HepG2 (cell line): ENCODE measurements around the gene ACAT2. TPM values are rescaled to one million over a fixed set of nuclear protein-coding genes. Genes with fewer than 3 reads are reported as not detected.

Source experiments
- BORCS8-MEF2B ChIP-seq: sonication (generic); formaldehyde crosslinking; IDR thresholded peaks from 2 replicates; pipeline ENCODE4 v1.8.0; 2022; ENCODE audit warnings: mild to moderate bottlenecking, missing genetic modification reagents
- DNMT1 ChIP-seq: sonication (generic); formaldehyde crosslinking; IDR thresholded peaks from 2 replicates; pipeline ENCODE4 v1.5.1; 2020; ENCODE audit warnings: mild to moderate bottlenecking, missing genetic modification reagents
- ESRRA ChIP-seq: sonication (generic); formaldehyde crosslinking; IDR thresholded peaks from 2 replicates; pipeline ENCODE4 v1.5.1; 2020; ENCODE audit warnings: mild to moderate bottlenecking, low read depth, missing genetic modification reagents
- GPBP1L1 ChIP-seq: sonication (generic); formaldehyde crosslinking; IDR thresholded peaks from 2 replicates; pipeline ENCODE4 v1.5.0; 2020; ENCODE audit warnings: mild to moderate bottlenecking, missing genetic modification reagents
- MTA1 ChIP-seq: sonication (generic); formaldehyde crosslinking; IDR thresholded peaks from 2 replicates; pipeline ENCODE4 v1.4.0; 2020; ENCODE audit warnings: missing genetic modification reagents, mild to moderate bottlenecking, borderline replicate concordance
- PAX8 ChIP-seq: sonication (generic); formaldehyde crosslinking; IDR thresholded peaks from 2 replicates; pipeline ENCODE4 v1.8.0; 2022; ENCODE audit warnings: mild to moderate bottlenecking, missing genetic modification reagents, borderline replicate concordance
- SCMH1 ChIP-seq: sonication (generic); formaldehyde crosslinking; IDR thresholded peaks from 2 replicates; pipeline ENCODE4 v1.9.0; 2021; ENCODE audit warnings: missing genetic modification reagents, mild to moderate bottlenecking, borderline replicate concordance
- ZBTB49 ChIP-seq: sonication (generic); formaldehyde crosslinking; IDR thresholded peaks from 2 replicates; pipeline ENCODE4 v1.4.0; 2020; ENCODE audit warnings: missing genetic modification reagents, borderline replicate concordance
- ZNF142 ChIP-seq: sonication (generic); formaldehyde crosslinking; IDR thresholded peaks from 2 replicates; pipeline ENCODE4 v1.4.0; 2020; ENCODE audit warnings: missing genetic modification reagents
- ZNF235 ChIP-seq: sonication (generic); formaldehyde crosslinking; IDR thresholded peaks from 2 replicates; pipeline ENCODE4 v1.8.1; 2023; ENCODE audit warnings: mild to moderate bottlenecking, missing genetic modification reagents, borderline replicate concordance
- ZNF296 ChIP-seq: sonication (generic); formaldehyde crosslinking; conservative IDR thresholded peaks from 2 replicates; pipeline ENCODE4 v1.5.0; 2020; ENCODE audit warnings: mild to moderate bottlenecking, missing genetic modification reagents
- ZNF343 ChIP-seq: sonication (generic); formaldehyde crosslinking; IDR thresholded peaks from 2 replicates; pipeline ENCODE4 v1.4.0; 2020; ENCODE audit warnings: mild to moderate bottlenecking, missing genetic modification reagents
- ZNF460 ChIP-seq: sonication (generic); formaldehyde crosslinking; IDR thresholded peaks from 2 replicates; pipeline ENCODE4 v1.5.1; 2020; ENCODE audit warnings: missing genetic modification reagents, mild to moderate bottlenecking, borderline replicate concordance
- ZNF572 ChIP-seq: sonication (generic); formaldehyde crosslinking; IDR thresholded peaks from 2 replicates; pipeline ENCODE4 v1.5.1; 2020; ENCODE audit warnings: mild to moderate bottlenecking, missing genetic modification reagents
- ZNF619 ChIP-seq: sonication (generic); formaldehyde crosslinking; IDR thresholded peaks from 2 replicates; pipeline ENCODE4 v1.4.0; 2020; ENCODE audit warnings: mild to moderate bottlenecking, missing genetic modification reagents
- ZNF747 ChIP-seq: sonication (generic); formaldehyde crosslinking; IDR thresholded peaks from 2 replicates; pipeline ENCODE4 v1.8.1; 2023; ENCODE audit warnings: missing genetic modification reagents, mild to moderate bottlenecking, borderline replicate concordance
- polyA plus RNA-seq, 8 experiments: library from polyadenylated mRNA; depleted of rRNA in 3 of 8; stranded (reverse) in 7 of 8; unstranded in 1 of 8; fragments of >200 nt; fragmentation: Illumina TruSeq in 4 of 8; extraction: Trizol in 4 of 8; gene quantifications; 2 replicates each; pipeline versions ENCODE4 v1.2.1 to v1.2.3, GENCODE V29; 2011 to 2016; ENCODE audit warnings: low read depth in 4 of 8, missing spikeins in 1 of 8, mixed read lengths in 1 of 8; ENCODE audit not compliant: insufficient read depth in 1 of 8
- total RNA-seq, 5 experiments: library from RNA; depleted of rRNA; stranded (reverse); fragments of >200 nt; fragmentation: Illumina TruSeq; extraction: Trizol; gene quantifications; 2 replicates each; pipeline ENCODE4 v1.2.3, GENCODE V29; 2016; ENCODE audit warnings: low read depth in 1 of 5
- TF ChIP-seq, protein P1 (sequence below): sonication (generic); formaldehyde crosslinking; IDR thresholded peaks from 2 replicates; pipeline ENCODE4 v1.5.1; 2020; ENCODE audit warnings: missing genetic modification reagents, mild to moderate bottlenecking, borderline replicate concordance

ACAT2 gene
- total and polyA plus RNA-seq, 2 of the 13 experiments (the other 11 are each of a cell fraction or from before 2014, with no cell fraction given): 121 to 534 TPM

DNA sequence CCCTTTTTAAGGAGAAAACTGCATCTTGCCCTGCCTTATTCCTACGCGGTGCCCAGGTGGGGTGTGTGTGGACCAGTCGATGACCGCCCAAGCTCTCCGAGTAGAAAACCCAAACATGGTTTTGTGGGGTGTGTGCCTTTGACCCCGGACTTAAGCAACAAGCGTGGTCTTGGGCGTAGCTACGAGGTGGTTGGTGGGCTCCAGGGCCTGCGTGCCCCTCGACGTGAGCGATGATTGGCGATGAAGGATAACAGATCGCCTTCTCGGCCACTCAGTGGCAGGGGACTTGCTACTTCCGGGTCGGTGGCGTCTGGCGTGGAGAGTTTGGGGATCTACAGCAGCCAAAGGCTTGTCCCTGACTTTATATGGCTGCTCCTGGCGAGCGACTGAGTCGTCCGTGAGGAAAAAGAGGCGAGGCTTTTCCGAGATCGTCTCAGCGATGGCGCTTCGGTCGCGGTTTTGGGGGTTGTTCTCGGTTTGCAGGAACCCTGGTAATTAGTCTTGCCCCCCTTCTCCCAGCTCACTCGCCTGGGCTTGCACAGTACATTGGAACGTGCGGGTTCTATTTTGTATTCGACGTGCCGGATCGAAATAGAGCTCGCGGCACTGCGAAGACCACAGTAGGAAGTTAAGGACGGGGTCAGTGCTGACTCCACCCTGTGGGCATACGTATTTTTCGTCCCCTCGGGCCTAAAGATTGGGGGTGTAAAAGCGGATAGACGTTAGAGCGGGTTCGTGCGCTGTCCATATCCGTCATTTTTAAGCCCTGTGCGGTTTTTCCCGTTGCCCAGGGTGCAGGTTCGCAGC, 28.5 kb downstream of the ACAT2 start, which contains the start of gene MRPL18 (continued):
- TF ChIP-seq ZNF142 (0 out of 2 replicates have a peak, but pooled peaks have one; percentile 72), ESRRA (CRISPR knock-in tag) (no peak), GPBP1L1 (CRISPR knock-in tag) (no peak), BORCS8-MEF2B (CRISPR knock-in tag) (no peak), ZBTB49 (CRISPR knock-in tag) (no peak), ZNF460 (no peak), ZNF572 (CRISPR knock-in tag) (no peak), ZNF619 (CRISPR knock-in tag) (no peak; the same call in 1 of the 2 replicates), ZNF343 (CRISPR knock-in tag) (no peak), ZNF235 (no peak), ZNF747 (CRISPR knock-in tag) (0 out of 2 replicates have a peak, but pooled peaks have one; percentile 23), ZNF296 (no peak), DNMT1 (CRISPR knock-in tag) (no peak), PAX8 (no peak), SCMH1 (no peak), MTA1 (CRISPR knock-in tag) (no peak)
- TF ChIP-seq, protein P1, sequence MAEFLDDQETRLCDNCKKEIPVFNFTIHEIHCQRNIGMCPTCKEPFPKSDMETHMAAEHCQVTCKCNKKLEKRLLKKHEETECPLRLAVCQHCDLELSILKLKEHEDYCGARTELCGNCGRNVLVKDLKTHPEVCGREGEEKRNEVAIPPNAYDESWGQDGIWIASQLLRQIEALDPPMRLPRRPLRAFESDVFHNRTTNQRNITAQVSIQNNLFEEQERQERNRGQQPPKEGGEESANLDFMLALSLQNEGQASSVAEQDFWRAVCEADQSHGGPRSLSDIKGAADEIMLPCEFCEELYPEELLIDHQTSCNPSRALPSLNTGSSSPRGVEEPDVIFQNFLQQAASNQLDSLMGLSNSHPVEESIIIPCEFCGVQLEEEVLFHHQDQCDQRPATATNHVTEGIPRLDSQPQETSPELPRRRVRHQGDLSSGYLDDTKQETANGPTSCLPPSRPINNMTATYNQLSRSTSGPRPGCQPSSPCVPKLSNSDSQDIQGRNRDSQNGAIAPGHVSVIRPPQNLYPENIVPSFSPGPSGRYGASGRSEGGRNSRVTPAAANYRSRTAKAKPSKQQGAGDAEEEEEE: no peak
